Cardiac septum (tissue), 1 donor: ENCODE measurements around the gene CFAP99. TPM values are rescaled to one million over a fixed set of nuclear protein-coding genes. Genes with fewer than 3 reads are reported as not detected.

Experiments used
- DNase-seq: peaks from one replicate; pipeline ENCODE4 v3.0.0-alpha.2; 2020; ENCODE audit warnings: low spot score
- intact Hi-C: fragments of 100-400 bp; cut with DNase I; formaldehyde crosslinking; loops from one replicate; pipeline ENCODE4 v1.14.0; 2022
- total RNA-seq: library from RNA; stranded (reverse); fragmentation: NEBNext Ultra II Directional; extraction: Animal tissue kit (Norgen Biotek cat#: 25700); gene quantifications from one replicate; pipeline ENCODE4 v1.2.1, GENCODE V29; 2021
- donor health status: DM: no; HTN: no; CAD: no.

Gene CFAP99
- total RNA-seq, 1 donor from 2014 or later = not detected

- intact Hi-C loops = loop anchor here (5.0 kb wide), 1 partner anchor 53 kb away; the partner anchor contains the start of gene FAM193A
- DNase-seq = no peak
Measured at GRCh38 chr4:2484185-2484584, 65.4 kb downstream of the CFAP99 start.

DNA sequence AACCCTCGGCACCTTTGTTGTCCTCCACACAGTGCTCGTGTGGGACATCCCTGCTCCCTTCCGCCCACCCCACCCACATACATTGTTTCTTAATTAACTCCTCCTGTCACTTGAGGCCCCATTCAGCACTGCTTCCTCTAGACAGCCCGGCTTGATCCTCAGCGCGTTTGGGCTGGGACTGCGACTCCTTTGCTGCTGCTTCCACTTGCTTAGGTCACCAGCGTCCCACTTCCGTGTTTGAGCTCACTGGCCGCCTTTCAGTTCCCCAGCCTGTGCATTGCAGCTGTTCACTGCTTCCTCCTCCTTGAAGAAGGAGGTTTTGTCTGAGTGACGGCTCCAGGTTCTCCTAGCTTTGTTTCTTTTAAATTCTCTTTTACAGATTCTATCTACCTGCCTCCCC is 66.2 kb downstream of the CFAP99 start:
- peak; percentile 94 for DNase-seq
- intact Hi-C loops = loop anchor here (5.0 kb wide), 1 partner anchor 52 kb away; the partner anchor contains the start of gene FAM193A

DNA sequence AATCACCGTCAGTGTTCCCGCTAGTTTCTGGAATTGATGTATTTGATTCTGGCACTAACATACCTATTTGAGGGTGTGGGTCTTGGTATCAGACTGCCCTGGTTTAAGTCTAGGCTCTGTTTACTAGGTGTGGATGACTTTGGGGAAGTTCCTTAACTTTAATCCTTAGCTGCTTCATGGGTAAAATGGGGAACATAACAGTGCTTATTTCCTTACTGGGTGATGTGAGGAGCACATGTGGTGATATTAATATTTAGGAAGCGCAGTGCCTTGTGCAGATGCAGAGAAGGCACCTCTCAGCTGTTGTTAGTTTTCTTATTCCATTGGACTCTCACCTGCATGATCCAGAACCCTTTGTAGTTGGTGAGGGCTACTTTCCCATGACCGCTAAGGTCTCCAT is 67.2 kb downstream of the CFAP99 start:
- intact Hi-C loops = no loop called here
- DNase-seq = no peak

DNA sequence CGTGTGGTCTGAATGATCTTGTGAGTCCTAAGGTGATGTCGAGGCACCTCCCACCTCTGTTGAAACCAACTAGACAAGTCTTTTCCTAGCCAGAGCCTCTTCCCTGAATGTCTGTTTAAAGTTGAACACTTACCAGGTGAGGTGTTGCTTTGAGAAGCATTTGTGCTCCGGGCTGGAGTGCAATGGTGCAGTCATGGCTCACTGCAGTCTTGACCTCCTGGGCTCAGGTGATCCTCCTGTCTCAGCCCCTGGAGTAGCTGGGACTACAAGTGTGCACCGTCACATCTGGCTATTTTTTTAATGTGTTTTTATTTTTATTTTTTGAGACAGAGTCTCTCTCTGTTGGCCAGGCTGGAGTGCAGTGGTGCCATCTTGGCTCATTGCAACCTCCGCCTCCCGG is 68.2 kb downstream of the CFAP99 start:
- intact Hi-C loops = no loop called here
- no peak for DNase-seq

GRCh38 chr4:2487632-2488031 is 68.9 kb downstream of the CFAP99 start:
- DNase-seq = no peak
- intact Hi-C loops = no loop called here

DNA sequence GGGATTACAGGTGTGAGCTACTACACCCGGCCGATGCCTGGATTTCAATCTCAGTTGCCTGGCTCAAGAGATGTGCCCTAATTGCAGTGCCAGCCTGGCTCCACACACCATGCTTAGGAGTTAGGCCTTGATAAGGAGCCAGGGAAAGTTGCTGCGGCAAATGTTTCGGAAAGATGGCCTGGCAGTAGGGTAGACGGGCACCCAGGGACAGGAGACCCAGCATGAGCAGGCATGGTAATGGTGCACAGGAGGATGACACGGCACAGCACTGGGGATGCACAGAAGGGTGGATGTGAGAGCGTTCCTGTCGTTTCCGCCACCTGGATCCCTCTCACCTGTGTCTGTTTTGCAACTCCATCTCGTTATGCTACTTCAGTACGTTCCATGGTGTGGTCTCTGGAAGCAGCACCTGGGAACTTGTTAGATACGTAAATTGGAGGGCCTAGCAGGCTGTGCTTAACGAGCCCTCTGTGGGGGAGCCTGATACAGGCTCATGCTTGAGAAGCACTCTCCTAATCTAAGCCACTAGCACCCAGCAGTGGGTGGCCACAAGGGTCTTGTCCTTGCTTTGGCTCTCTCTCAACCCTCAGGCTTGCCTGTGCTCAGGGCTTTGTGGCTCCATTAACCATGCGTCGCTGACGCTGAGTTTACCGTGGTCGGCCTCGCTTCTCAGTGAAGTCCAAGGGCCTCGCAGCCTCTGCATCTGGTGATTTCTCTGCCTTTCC is 70.5 kb downstream of the CFAP99 start:
- DNase-seq = no peak
- intact Hi-C loops = no loop called here

- no peak for DNase-seq
- intact Hi-C loops = no loop called here
Measured at GRCh38 chr4:2489841-2490552, 71.2 kb downstream of the CFAP99 start.

GRCh38 chr4:2492970-2493369 is 74.2 kb downstream of the CFAP99 start:
- DNase-seq = no peak
- intact Hi-C loops = no loop called here

- no peak for DNase-seq
- intact Hi-C loops = no loop called here
Measured at GRCh38 chr4:2494992-2495391, 76.2 kb downstream of the CFAP99 start.

- intact Hi-C loops = no loop called here
- no peak for DNase-seq
Measured at GRCh38 chr4:2497324-2497723, 78.6 kb downstream of the CFAP99 start.

DNA sequence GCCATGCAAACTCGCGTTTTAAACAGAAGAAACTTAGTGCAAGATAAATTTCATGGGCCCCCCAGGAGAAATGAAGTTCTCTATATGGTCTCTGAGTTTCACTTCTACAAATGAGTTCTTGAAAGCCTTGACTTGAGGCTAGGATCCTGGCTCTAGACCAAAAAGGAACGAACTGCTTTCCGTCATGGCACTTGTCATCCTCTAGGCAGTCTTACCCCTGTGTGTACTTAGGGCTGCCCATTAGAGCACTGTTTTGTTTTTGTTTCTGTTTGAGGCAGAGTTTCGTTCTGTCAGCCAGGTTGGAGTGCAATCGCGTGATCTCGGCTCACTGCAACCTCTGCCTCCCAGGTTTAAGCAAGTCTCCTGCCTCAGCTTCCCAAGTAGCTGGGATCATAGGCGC is 79.2 kb downstream of the CFAP99 start:
- intact Hi-C loops = no loop called here

DNA sequence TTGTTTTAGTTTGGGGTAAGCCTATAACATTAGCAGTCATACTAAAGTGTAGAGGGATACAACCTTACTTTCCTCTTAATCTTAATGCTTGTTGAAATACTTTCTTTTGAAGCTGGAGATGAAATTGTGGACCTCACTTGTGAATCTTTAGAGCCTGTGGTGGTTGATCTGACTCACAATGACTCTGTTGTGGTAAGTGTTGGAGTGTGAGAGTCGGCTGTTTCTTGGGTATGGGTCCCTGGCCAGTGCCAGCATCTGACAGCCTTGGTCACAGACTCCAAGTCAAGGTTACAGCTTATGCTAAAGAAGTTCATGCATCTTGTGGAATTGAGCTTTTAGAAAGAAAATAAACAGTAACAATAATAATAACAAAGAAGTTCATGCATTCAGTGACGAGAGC is 81.8 kb downstream of the CFAP99 start:
- intact Hi-C loops = no loop called here
- DNase-seq = no peak

More for the DNA sequence above, 79.2 kb downstream of the CFAP99 start:
- no peak for DNase-seq

DNA sequence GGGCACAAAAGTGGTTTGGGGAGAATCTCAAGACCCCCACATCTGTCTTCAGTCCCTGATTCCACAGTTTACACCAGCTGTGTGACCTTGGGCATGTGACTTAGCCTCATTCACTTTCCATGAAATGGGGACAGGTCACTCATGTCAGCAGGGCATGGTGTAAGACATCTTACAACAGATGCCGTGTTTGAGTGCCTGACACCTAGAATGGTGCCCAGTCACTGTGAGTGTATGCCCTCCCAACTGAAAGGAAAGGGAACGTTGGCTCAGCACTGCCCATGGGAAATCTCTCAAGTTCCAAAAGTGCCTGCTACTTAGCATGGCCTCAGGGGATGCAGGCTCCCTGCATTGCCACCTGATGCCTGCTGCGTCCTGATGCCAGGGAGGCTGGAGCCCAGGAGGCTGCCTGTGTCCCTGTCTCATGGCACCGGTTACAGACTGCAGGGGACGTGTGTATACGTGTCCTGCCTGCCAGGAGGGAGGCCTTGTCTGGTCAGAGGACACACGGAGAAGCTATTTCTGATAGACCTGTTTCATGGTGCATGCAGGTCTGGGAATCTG is 82.4 kb downstream of the CFAP99 start:
- no peak for DNase-seq
- intact Hi-C loops = no loop called here

DNA sequence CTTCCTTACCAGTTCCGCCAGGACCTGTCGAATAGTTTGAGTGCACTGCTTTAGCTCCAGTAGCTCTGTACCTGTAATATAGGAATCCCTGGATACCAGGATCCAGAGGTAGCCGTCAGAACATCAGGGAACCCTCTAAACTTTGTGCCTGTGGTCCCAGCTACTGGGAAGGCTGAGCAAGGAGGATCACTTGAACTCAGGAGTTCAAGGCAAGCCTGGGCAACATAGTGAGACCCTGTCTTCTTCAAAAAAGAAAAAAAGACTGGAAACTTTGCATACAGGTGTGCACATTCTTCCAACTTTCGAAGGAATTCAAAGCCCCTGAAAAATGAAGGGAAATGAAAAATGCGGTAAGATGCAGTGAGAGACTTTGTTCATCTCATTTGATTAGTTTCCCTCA is 85.1 kb downstream of the CFAP99 start:
- intact Hi-C loops = no loop called here

DNA sequence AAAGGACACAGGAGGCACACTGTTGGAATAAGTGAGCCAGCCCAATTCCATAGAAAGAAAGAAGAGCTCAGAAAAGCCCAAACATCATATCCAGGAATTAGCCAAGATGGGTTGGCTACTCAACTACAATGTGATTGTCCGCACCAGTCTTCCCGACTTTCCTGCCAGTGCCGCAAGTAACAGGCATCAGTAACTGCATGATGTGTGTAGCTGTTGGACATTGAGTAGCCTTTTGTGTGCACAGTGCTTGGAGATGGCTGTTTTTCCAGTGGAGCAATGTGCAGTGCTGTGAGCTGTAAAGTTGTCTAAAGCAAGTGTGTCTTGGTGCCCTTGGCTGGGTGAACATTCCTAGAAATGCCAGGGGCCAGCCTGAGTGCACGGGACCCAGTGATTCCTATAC is 88.5 kb downstream of the CFAP99 start:
- intact Hi-C loops = no loop called here
- DNase-seq = no peak

More for the DNA sequence above, 85.1 kb downstream of the CFAP99 start:
- DNase-seq = no peak

GRCh38 chr4:2507855-2508254 is 89.1 kb downstream of the CFAP99 start:
- no peak for DNase-seq
- intact Hi-C loops = no loop called here

- DNase-seq = no peak
- intact Hi-C loops = no loop called here
Measured at GRCh38 chr4:2510351-2511259, 91.8 kb downstream of the CFAP99 start.

DNA sequence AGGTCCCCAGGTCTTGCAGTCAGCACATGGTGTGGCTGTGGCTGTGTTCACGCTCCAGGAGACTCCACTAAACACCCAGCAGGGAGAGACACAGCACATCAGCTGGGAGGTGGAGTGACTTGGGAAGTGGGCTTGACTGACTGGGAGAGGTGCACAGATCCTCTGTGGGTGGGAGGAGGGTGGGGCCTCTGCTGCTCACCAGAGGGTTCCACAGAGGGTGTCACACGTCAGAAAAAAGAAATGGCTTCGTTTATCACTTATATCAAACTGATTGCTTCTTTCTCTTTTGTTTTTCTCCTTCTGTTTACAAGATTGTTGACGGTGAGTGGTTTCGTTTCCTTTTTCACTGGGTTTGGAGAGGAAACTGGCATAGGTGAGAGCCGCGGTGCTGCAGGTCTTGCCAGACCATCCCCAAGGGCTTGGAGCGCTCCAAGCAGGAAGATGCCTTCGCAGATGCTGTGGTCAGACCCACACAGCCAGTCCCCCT is 92.9 kb downstream of the CFAP99 start:
- intact Hi-C loops = no loop called here
- DNase-seq = no peak
